ENCODE data around the gene PTGES3.

PTGES3 gene

GRCh38 chr12:56635806-56636674 lies 52.0 kb downstream of the PTGES3 start:
- Histone ChIP-seq H2BK15ac (ENCODE audit: low read depth, poor library complexity, severe bottlenecking) (no peak overlapping the region), H4K91ac (ENCODE audit: low read length) (peak overlapping the region; percentile 88), H3K14ac (ENCODE audit: low read length in 2 of 2) (peak overlapping the region in 1 of 2 experiments; percentile 68), H3K36me3 (ENCODE audit: control insufficient read depth in 1 of 2, insufficient read depth in 2 of 2, low read depth in 1 of 2, low read length in 2 of 2) (peaks cover 31 to 37% of the 10 kb centered on the region in 2 experiments), H3K23ac (ENCODE audit: low read length in 2 of 2) (peak overlapping the region in 1 of 2 experiments; percentile 23), H3K4me3 (ENCODE audit: insufficient read depth in 1 of 2, low read depth in 1 of 2, low read length in 2 of 2) (peak overlapping the region; percentile 89 to 90), H3K27me3 (ENCODE audit: control insufficient read depth in 1 of 2, insufficient read depth in 1 of 2, low read length in 2 of 2) (no peaks in the 10 kb centered on the region), H3K9me3 (ENCODE audit: control insufficient read depth, low read length) (no peaks in the 10 kb centered on the region), H3K9ac (ENCODE audit: low read length) (peak overlapping the region; percentile 96), H2AFZ (ENCODE audit: low read depth, low read length) (peak overlapping the region; percentile 48), H3K79me1 (replicated peaks; ENCODE audit: low read length, poor library complexity, severe bottlenecking) (peaks cover 15% of the 10 kb centered on the region), H2AK5ac (ENCODE audit: low read length, severe bottlenecking) (peak overlapping the region; percentile 85), H2BK5ac (ENCODE audit: low read depth, low read length, poor library complexity, severe bottlenecking) (peak overlapping the region; percentile 66), H2BK12ac (ENCODE audit: low read length in 2 of 2) (peak overlapping the region; percentile 76 to 94), H2BK120ac (ENCODE audit: low read depth, low read length) (peak overlapping the region; percentile 97), H4K8ac (ENCODE audit: low read length) (peak overlapping the region; percentile 85), H3K4me1 (ENCODE audit: control insufficient read depth, insufficient read depth, low read depth, low read length) (peaks cover 22% of the 10 kb centered on the region), H3K4ac (ENCODE audit: low read depth in 1 of 2, low read length in 2 of 2) (peak overlapping the region; percentile 76 to 83), H3K27ac (ENCODE audit: low read length, poor library complexity, severe bottlenecking) (peak overlapping the region; percentile 85), H3K18ac (ENCODE audit: low read depth in 1 of 2, low read length in 2 of 2) (peak overlapping the region; percentile 91 to 97), H3K4me2 (ENCODE audit: low read length, poor library complexity, severe bottlenecking) (peak overlapping the region; percentile 95)
- DNase-seq, result peak; percentile 94
- 2% methylated on average over 20 of the region's 20 CpGs for WGBS

- Histone ChIP-seq H2AK5ac (ENCODE audit: low read length, severe bottlenecking) (peak overlapping the region; percentile 85), H3K36me3 (ENCODE audit: control insufficient read depth in 1 of 2, insufficient read depth in 2 of 2, low read depth in 1 of 2, low read length in 2 of 2) (peaks cover 24 to 30% of the 10 kb centered on the region in 2 experiments), H3K27ac (ENCODE audit: low read length, poor library complexity, severe bottlenecking) (peak overlapping the region; percentile 85), H3K27me3 (ENCODE audit: control insufficient read depth in 1 of 2, insufficient read depth in 1 of 2, low read length in 2 of 2) (no peaks in the 10 kb centered on the region), H3K79me1 (replicated peaks; ENCODE audit: low read length, poor library complexity, severe bottlenecking) (peaks cover 17% of the 10 kb centered on the region), H2BK12ac (ENCODE audit: low read length in 2 of 2) (peak overlapping the region; percentile 55 to 76), H2BK5ac (ENCODE audit: low read depth, low read length, poor library complexity, severe bottlenecking) (peak overlapping the region; percentile 76), H3K4me1 (ENCODE audit: control insufficient read depth, insufficient read depth, low read depth, low read length) (peaks cover 27% of the 10 kb centered on the region), H2BK15ac (ENCODE audit: low read depth, poor library complexity, severe bottlenecking) (peak overlapping the region; percentile 92), H3K23ac (ENCODE audit: low read length in 2 of 2) (peak overlapping the region in 1 of 2 experiments; percentile 75), H3K4me2 (ENCODE audit: low read length, poor library complexity, severe bottlenecking) (peak overlapping the region; percentile 95), H3K14ac (ENCODE audit: low read length in 2 of 2) (peak overlapping the region; percentile 11 to 73), H3K9me3 (ENCODE audit: control insufficient read depth, low read length) (no peaks in the 10 kb centered on the region), H4K91ac (ENCODE audit: low read length) (peak overlapping the region; percentile 78), H2AFZ (ENCODE audit: low read depth, low read length) (no peak overlapping the region), H3K9ac (ENCODE audit: low read length) (peak overlapping the region; percentile 96), H3K4ac (ENCODE audit: low read depth in 1 of 2, low read length in 2 of 2) (peak overlapping the region; percentile 76 to 83), H2BK120ac (ENCODE audit: low read depth, low read length) (peak overlapping the region; percentile 97), H3K4me3 (ENCODE audit: insufficient read depth in 1 of 2, low read depth in 1 of 2, low read length in 2 of 2) (peak overlapping the region; percentile 89 to 90), H4K8ac (ENCODE audit: low read length) (peak overlapping the region; percentile 33), H3K18ac (ENCODE audit: low read depth in 1 of 2, low read length in 2 of 2) (peak overlapping the region; percentile 91 to 97)
- WGBS, result 1% methylated on average over 45 of the region's 47 CpGs
- DNase-seq, result peak; percentile 92
Observed at GRCh38 chr12:56634837-56635791, 53.0 kb downstream of the PTGES3 start.

GRCh38 chr12:56634242-56634836 lies 53.7 kb downstream of the PTGES3 start:
- no peaks in the 10 kb centered on the region for H3K27me3 ChIP-seq (ENCODE audit: control insufficient read depth in 1 of 2, insufficient read depth in 1 of 2, low read length in 2 of 2)
- H2BK5ac ChIP-seq (ENCODE audit: low read depth, low read length, poor library complexity, severe bottlenecking), result no peak overlapping the region
- H3K18ac ChIP-seq (ENCODE audit: low read depth in 1 of 2, low read length in 2 of 2), result peak overlapping the region; percentile 73 to 92
- H3K4ac ChIP-seq (ENCODE audit: low read depth in 1 of 2, low read length in 2 of 2), result peak overlapping the region in 1 of 2 experiments; percentile 73
- peaks cover 27% of the 10 kb centered on the region for H3K4me1 ChIP-seq (ENCODE audit: control insufficient read depth, insufficient read depth, low read depth, low read length)
- H3K4me3 ChIP-seq (ENCODE audit: insufficient read depth in 1 of 2, low read depth in 1 of 2, low read length in 2 of 2), result peak overlapping the region; percentile 89 to 90
- WGBS, result 4% methylated on average over 27 of the region's 27 CpGs
- H3K9ac ChIP-seq (ENCODE audit: low read length), result peak overlapping the region; percentile 96
- H3K4me2 ChIP-seq (ENCODE audit: low read length, poor library complexity, severe bottlenecking), result peak overlapping the region; percentile 95
- H2BK12ac ChIP-seq (ENCODE audit: low read length in 2 of 2), result peak overlapping the region in 1 of 2 experiments; percentile 55
- H3K27ac ChIP-seq (ENCODE audit: low read length, poor library complexity, severe bottlenecking), result peak overlapping the region; percentile 67
- H2BK15ac ChIP-seq (ENCODE audit: low read depth, poor library complexity, severe bottlenecking), result peak overlapping the region; percentile 92
- peak; percentile 40 for DNase-seq
- no peak overlapping the region for H2AFZ ChIP-seq (ENCODE audit: low read depth, low read length)
- H3K14ac ChIP-seq (ENCODE audit: low read length in 2 of 2), result peak overlapping the region; percentile 11 to 73
- no peaks in the 10 kb centered on the region for H3K9me3 ChIP-seq (ENCODE audit: control insufficient read depth, low read length)
- H4K8ac ChIP-seq (ENCODE audit: low read length), result peak overlapping the region; percentile 4
- H2BK120ac ChIP-seq (ENCODE audit: low read depth, low read length), result no peak overlapping the region
- peaks cover 17% of the 10 kb centered on the region for H3K79me1 ChIP-seq (replicated peaks; ENCODE audit: low read length, poor library complexity, severe bottlenecking)
- peak overlapping the region in 1 of 2 experiments; percentile 70 for H3K23ac ChIP-seq (ENCODE audit: low read length in 2 of 2)
- H3K36me3 ChIP-seq (ENCODE audit: control insufficient read depth in 1 of 2, insufficient read depth in 2 of 2, low read depth in 1 of 2, low read length in 2 of 2), result peaks cover 17 to 22% of the 10 kb centered on the region in 2 experiments
- peak overlapping the region; percentile 78 for H4K91ac ChIP-seq (ENCODE audit: low read length)
- H2AK5ac ChIP-seq (ENCODE audit: low read length, severe bottlenecking), result no peak overlapping the region
